ENCODE results near the gene CIDEA. TPM values are rescaled to one million over a fixed set of nuclear protein-coding genes. Genes with fewer than 3 reads are reported as not detected.

CIDEA gene
- total and polyA plus RNA-seq, 2 donors from 2014 or later = not detected

DNA sequence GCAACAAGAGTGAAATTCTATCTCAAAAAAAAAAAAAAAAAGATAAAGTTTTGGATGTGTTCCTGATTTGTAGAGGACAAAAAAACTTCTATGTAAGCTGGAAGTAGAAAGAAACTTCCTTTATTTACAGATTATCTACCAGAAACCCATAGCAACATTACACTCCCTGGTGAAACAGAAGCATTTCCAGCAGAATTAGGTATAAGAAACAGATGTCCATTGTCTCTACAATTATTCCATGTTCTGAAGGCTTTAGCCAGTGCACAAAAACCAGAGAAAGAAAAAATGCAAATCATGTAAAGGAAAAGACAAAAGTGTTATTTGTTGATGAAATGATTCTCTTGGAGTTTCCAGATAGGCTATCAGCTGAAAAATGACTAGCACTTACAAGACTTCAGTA is 58.8 kb downstream of the CIDEA start:
- no peak for DNase-seq
- Histone ChIP-seq H3K36me3 (ENCODE audit: control insufficient read depth in 2 of 3, insufficient read depth in 3 of 3, low read length in 3 of 3) (peaks cover 0 to 8% (median 2%) of the 10 kb centered on the region in 3 donors), H3K4me1 (ENCODE audit: control insufficient read depth in 2 of 3, insufficient read depth in 2 of 3, low read depth in 1 of 3, low read length in 3 of 3) (peaks cover 0 to 2% (median 0%) of the 10 kb centered on the region in 3 donors), H3K9me3 (ENCODE audit: control insufficient read depth in 2 of 3, insufficient read depth in 1 of 3, low read length in 3 of 3) (peaks cover 0 to 8% (median 2%) of the 10 kb centered on the region in 3 donors), H3K4me3 (ENCODE audit: low read length in 3 of 3) (no peak overlapping the region), H3K27ac (ENCODE audit: low read depth in 2 of 2, low read length in 2 of 2) (no peak overlapping the region), H3K9ac (ENCODE audit: low read length in 3 of 3) (no peak overlapping the region), H3K27me3 (ENCODE audit: control insufficient read depth, insufficient read depth, low read length) (no peaks in the 10 kb centered on the region)
- TF ChIP-seq, protein P1, sequence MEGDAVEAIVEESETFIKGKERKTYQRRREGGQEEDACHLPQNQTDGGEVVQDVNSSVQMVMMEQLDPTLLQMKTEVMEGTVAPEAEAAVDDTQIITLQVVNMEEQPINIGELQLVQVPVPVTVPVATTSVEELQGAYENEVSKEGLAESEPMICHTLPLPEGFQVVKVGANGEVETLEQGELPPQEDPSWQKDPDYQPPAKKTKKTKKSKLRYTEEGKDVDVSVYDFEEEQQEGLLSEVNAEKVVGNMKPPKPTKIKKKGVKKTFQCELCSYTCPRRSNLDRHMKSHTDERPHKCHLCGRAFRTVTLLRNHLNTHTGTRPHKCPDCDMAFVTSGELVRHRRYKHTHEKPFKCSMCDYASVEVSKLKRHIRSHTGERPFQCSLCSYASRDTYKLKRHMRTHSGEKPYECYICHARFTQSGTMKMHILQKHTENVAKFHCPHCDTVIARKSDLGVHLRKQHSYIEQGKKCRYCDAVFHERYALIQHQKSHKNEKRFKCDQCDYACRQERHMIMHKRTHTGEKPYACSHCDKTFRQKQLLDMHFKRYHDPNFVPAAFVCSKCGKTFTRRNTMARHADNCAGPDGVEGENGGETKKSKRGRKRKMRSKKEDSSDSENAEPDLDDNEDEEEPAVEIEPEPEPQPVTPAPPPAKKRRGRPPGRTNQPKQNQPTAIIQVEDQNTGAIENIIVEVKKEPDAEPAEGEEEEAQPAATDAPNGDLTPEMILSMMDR (IDR thresholded peaks at IDR 0.05; ENCODE audit: borderline replicate concordance, extremely low read depth, insufficient read depth) = no peak
- intact Hi-C loops (cut with DNase I) = no loop called here
- no peak for FAIRE-seq

DNA sequence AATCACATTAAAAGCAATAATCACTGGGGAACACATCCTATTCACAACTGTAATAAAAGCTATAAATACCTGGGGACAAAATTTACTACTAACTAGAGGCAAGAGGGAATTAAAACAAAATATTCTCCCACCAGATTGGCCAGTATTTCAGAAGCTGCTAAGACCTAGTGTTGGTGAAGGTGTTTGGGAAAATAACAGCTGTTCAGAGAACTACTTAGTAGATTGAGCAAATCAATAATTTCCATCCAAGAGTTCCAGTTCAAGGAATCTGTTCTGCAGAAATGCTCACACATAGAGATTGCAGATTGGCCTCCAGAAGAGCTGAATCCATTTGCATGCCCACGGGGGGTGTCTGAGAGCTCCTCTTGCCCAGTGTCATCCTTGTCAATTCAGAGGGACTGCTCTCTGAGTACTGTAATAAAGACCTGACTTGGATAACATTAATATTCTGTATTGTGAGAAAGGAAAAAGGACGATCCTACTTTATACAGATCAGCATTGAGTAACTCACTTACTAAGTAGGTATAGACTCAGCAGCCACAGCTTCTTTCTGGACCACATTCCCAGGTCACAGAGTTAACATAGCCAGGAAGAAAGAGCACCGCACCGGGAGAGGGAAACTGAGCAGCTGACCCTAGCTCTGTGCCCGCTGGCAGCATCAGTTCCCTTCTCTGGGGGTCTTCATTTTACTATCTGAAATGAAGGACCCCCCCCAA is 59.5 kb downstream of the CIDEA start:
- intact Hi-C loops (cut with DNase I) = no loop called here
- Histone ChIP-seq H3K27me3 (ENCODE audit: control insufficient read depth, insufficient read depth, low read length) (no peaks in the 10 kb centered on the region), H3K9me3 (ENCODE audit: control insufficient read depth in 2 of 3, insufficient read depth in 1 of 3, low read length in 3 of 3) (peaks cover 0 to 8% (median 2%) of the 10 kb centered on the region in 3 donors), H3K4me3 (ENCODE audit: low read length in 3 of 3) (no peak overlapping the region), H3K9ac (ENCODE audit: low read length in 3 of 3) (no peak overlapping the region), H3K4me1 (ENCODE audit: control insufficient read depth in 2 of 3, insufficient read depth in 2 of 3, low read depth in 1 of 3, low read length in 3 of 3) (peaks cover 0 to 2% (median 0%) of the 10 kb centered on the region in 3 donors), H3K27ac (ENCODE audit: low read depth in 2 of 2, low read length in 2 of 2) (no peak overlapping the region), H3K36me3 (ENCODE audit: control insufficient read depth in 2 of 3, insufficient read depth in 3 of 3, low read length in 3 of 3) (peaks cover 0 to 8% (median 2%) of the 10 kb centered on the region in 3 donors)
- FAIRE-seq = no peak
- TF ChIP-seq, protein P1 (IDR thresholded peaks at IDR 0.05; ENCODE audit: borderline replicate concordance, extremely low read depth, insufficient read depth) = no peak
- DNase-seq = peak in 1 of 5 donors; percentile 10

DNA sequence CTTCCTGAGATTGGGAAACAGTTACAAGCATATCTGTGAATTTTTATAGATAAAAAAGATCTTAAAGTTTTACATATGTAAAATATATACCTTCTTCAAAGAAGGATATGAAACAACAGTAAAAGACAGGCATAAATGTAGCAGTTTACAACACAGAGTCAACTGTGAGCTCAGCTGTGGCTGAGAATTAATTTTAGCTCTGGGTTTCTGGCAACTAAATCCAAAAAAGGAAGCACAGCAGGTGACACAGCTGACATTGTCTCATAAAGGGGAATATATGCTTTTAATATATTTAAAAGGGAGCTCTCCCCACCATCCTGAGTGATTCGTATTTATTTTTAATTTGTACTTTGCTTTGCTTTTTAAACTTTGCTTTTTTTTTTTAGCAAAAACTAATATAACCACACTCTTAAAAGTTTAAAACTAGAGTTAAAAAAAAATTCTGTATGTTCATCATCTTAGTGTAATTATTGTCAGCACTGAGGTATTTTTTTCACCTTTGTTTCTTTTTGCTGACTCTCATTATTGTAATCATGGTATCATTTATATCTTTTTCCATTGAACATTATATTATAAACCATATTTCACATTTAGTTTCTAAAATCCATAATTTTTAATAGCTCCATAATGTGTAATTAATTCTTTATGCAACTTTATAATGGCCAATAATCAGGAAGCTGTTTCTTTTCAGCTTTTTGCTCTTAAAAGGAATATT is 60.6 kb downstream of the CIDEA start:
- Histone ChIP-seq H3K36me3 (ENCODE audit: control insufficient read depth in 2 of 3, insufficient read depth in 3 of 3, low read length in 3 of 3) (peaks cover 0 to 8% (median 2%) of the 10 kb centered on the region in 3 donors), H3K9ac (ENCODE audit: low read length in 3 of 3) (no peak overlapping the region), H3K9me3 (ENCODE audit: control insufficient read depth in 2 of 3, insufficient read depth in 1 of 3, low read length in 3 of 3) (peaks cover 0 to 8% (median 2%) of the 10 kb centered on the region in 3 donors), H3K27me3 (ENCODE audit: control insufficient read depth, insufficient read depth, low read length) (no peaks in the 10 kb centered on the region), H3K27ac (ENCODE audit: low read depth in 2 of 2, low read length in 2 of 2) (no peak overlapping the region), H3K4me1 (ENCODE audit: control insufficient read depth in 2 of 3, insufficient read depth in 2 of 3, low read depth in 1 of 3, low read length in 3 of 3) (peaks cover 0 to 1% (median 0%) of the 10 kb centered on the region in 3 donors), H3K4me3 (ENCODE audit: low read length in 3 of 3) (no peak overlapping the region)
- no peak for DNase-seq
- intact Hi-C loops (cut with DNase I) = no loop called here
- TF ChIP-seq, protein P1 (IDR thresholded peaks at IDR 0.05; ENCODE audit: borderline replicate concordance, extremely low read depth, insufficient read depth) = no peak
- FAIRE-seq = no peak
